Gastrocnemius medialis (tissue), 4 donors: ENCODE results near the gene ZNF681.

Experiments
- CTCF ChIP-seq, 5 experiments: fragments of 450-650 bp in 3 of 5; fragments of 200-600 bp in 2 of 5; sonication (generic) in 2 of 5; IDR thresholded peaks in 4 of 5; conservative IDR thresholded peaks in 1 of 5; 1 replicate in 4 of 5; 2 replicates in 1 of 5; pipeline ENCODE4 v1.5.1; 2016 to 2019; ENCODE audit warnings: antibody characterized with exemption in 5 of 5, mild to moderate bottlenecking in 3 of 5, moderate library complexity in 3 of 5
- POLR2A ChIP-seq, 2 donors: fragments of 450-650 bp; IDR thresholded peaks; one replicate each; pipeline ENCODE4 v1.6.1; 2017; ENCODE audit warnings: antibody characterized with exemption in 2 of 2, mild to moderate bottlenecking in 2 of 2, moderate library complexity in 2 of 2

- TF ChIP-seq CTCF (IDR thresholded peaks at IDR 0.05 in 4 of 5, conservative IDR thresholded peaks at IDR 0.05 in 1 of 5) (no peak), POLR2A (IDR thresholded peaks at IDR 0.05) (no peak)
These were observed 18.5 kb upstream of the ZNF681 start for GRCh38 chr19:23777216-23777615.
